Liver (tissue), 3 donors: ENCODE results near the gene PTPRD.

Source experiments
- ATF3 ChIP-seq: IDR thresholded peaks from 2 replicates; pipeline ENCODE4 v1.6.1; 2016; ENCODE audit warnings: antibody characterized with exemption
- CTCF ChIP-seq: fragments of 150-350 bp; IDR thresholded peaks from 2 replicates; pipeline ENCODE4 v1.5.1; 2017; ENCODE audit warnings: improper control_type of control experiment, low read depth, low read length; ENCODE audit not compliant: missing input control
- FOXA1 ChIP-seq: IDR thresholded peaks from 2 replicates; pipeline ENCODE4 v1.6.1; 2016; ENCODE audit warnings: antibody characterized with exemption
- JUND ChIP-seq, 2 donors: IDR thresholded peaks; 2 replicates each; pipeline ENCODE4 v1.6.1; 2016; ENCODE audit warnings: antibody characterized with exemption in 2 of 2
- MAX ChIP-seq: IDR thresholded peaks from 2 replicates; pipeline ENCODE4 v1.6.1; 2016; ENCODE audit warnings: antibody characterized with exemption
- NR2F2 ChIP-seq: IDR thresholded peaks from 2 replicates; pipeline ENCODE4 v1.6.1; 2016; ENCODE audit warnings: antibody characterized with exemption
- REST ChIP-seq: IDR thresholded peaks from 2 replicates; pipeline ENCODE4 v1.6.1; 2016; ENCODE audit warnings: antibody characterized with exemption, mild to moderate bottlenecking
- TAF1 ChIP-seq: conservative IDR thresholded peaks from 2 replicates; pipeline ENCODE4 v1.6.1; 2016; ENCODE audit warnings: antibody characterized with exemption, mild to moderate bottlenecking
- YY1 ChIP-seq: IDR thresholded peaks from 2 replicates; pipeline ENCODE4 v1.6.1; 2016; ENCODE audit warnings: antibody characterized with exemption, mild to moderate bottlenecking
- ZBTB33 ChIP-seq: IDR thresholded peaks from 2 replicates; pipeline ENCODE4 v1.6.1; 2016; ENCODE audit warnings: antibody characterized with exemption
- donor health status: healthy.
- donor health status: healthy.

- TF ChIP-seq ZBTB33, result no peak
- no peak for TF ChIP-seq CTCF
- TF ChIP-seq ATF3, result no peak
- TF ChIP-seq FOXA1, result no peak
- TF ChIP-seq TAF1, result no peak
- TF ChIP-seq MAX, result no peak
- TF ChIP-seq REST, result no peak
- TF ChIP-seq NR2F2, result no peak
- no peak for TF ChIP-seq JUND (IDR thresholded peaks at IDR 0.05)
- TF ChIP-seq YY1, result no peak
These were observed 2121.2 kb downstream of the PTPRD start for GRCh38 chr9:8491563-8491962.
